ENCODE data around the gene RPS23. TPM values are rescaled to one million over a fixed set of nuclear protein-coding genes. Genes with fewer than 3 reads are reported as not detected.

The RPS23 gene
- total and polyA plus RNA-seq, 4 donors, result 1,189 to 3,271 (median 1,978) TPM

- H3K9me3 ChIP-seq (ENCODE audit: control insufficient read depth in 4 of 4, insufficient read depth in 3 of 4, low read length in 3 of 4), result no peaks in the 10 kb centered on the region
- 89 to 93% methylated on average over 2 of the region's 2 CpGs for WGBS, 2 donors
- H3K36me3 ChIP-seq (ENCODE audit: control insufficient read depth in 4 of 4, insufficient read depth in 4 of 4, low read length in 4 of 4), result no peaks in the 10 kb centered on the region
- no peak overlapping the region for H3K27ac ChIP-seq (ENCODE audit: low read depth in 1 of 2, low read length in 1 of 2)
- H3K4me3 ChIP-seq, result no peak overlapping the region
- ATAC-seq (ENCODE audit: insufficient read depth, low FRiP score) (no peak), DNase-seq (no peak)
- TF ChIP-seq CTCF (IDR thresholded peaks at IDR 0.05; ENCODE audit: control extremely low read depth, extremely low read depth), result no peak
- H3K4me1 ChIP-seq (ENCODE audit: control insufficient read depth in 5 of 5, insufficient read depth in 5 of 5, low read length in 5 of 5), result peaks cover 0 to 10% (median 0%) of the 10 kb centered on the region in 5 donors
- no peaks in the 10 kb centered on the region for H3K27me3 ChIP-seq (ENCODE audit: control insufficient read depth in 3 of 3, insufficient read depth in 3 of 3, low read length in 2 of 3)
- H3K9ac ChIP-seq (ENCODE audit: insufficient read depth in 1 of 2, low read length in 2 of 2), result no peak overlapping the region
Observed at GRCh38 chr5:82257247-82257646, 20.9 kb downstream of the RPS23 start.

GRCh38 chr5:82255844-82256243, 22.3 kb downstream of the RPS23 start:
- no peak for ATAC-seq (ENCODE audit: insufficient read depth, low FRiP score)
- no peaks in the 10 kb centered on the region for H3K9me3 ChIP-seq (ENCODE audit: control insufficient read depth in 4 of 4, insufficient read depth in 3 of 4, low read length in 3 of 4)
- peak in 1 of 3 donors; percentile 25 for DNase-seq
- 37 to 65% methylated on average over 1 of the region's 1 CpG for WGBS, 2 donors
- peaks cover 0 to 10% (median 0%) of the 10 kb centered on the region in 5 donors for H3K4me1 ChIP-seq (ENCODE audit: control insufficient read depth in 5 of 5, insufficient read depth in 5 of 5, low read length in 5 of 5)
- H3K36me3 ChIP-seq (ENCODE audit: control insufficient read depth in 4 of 4, insufficient read depth in 4 of 4, low read length in 4 of 4), result no peaks in the 10 kb centered on the region
- no peak overlapping the region for H3K9ac ChIP-seq (ENCODE audit: insufficient read depth in 1 of 2, low read length in 2 of 2)
- TF ChIP-seq CTCF (IDR thresholded peaks at IDR 0.05; ENCODE audit: control extremely low read depth, extremely low read depth), result no peak
- H3K4me3 ChIP-seq, result no peak overlapping the region
- H3K27ac ChIP-seq (ENCODE audit: low read depth in 1 of 2, low read length in 1 of 2), result no peak overlapping the region
- no peaks in the 10 kb centered on the region for H3K27me3 ChIP-seq (ENCODE audit: control insufficient read depth in 3 of 3, insufficient read depth in 3 of 3, low read length in 2 of 3)

GRCh38 chr5:82252744-82253143, 25.4 kb downstream of the RPS23 start:
- Histone ChIP-seq H3K4me1 (ENCODE audit: control insufficient read depth in 5 of 5, insufficient read depth in 5 of 5, low read length in 5 of 5) (peaks cover 0 to 10% (median 0%) of the 10 kb centered on the region in 5 donors), H3K4me3 (no peak overlapping the region), H3K9me3 (ENCODE audit: control insufficient read depth in 4 of 4, insufficient read depth in 3 of 4, low read length in 3 of 4) (peaks cover 0 to 3% (median under 1%) of the 10 kb centered on the region in 4 donors), H3K36me3 (ENCODE audit: control insufficient read depth in 4 of 4, insufficient read depth in 4 of 4, low read length in 4 of 4) (peaks cover 0 to 1% (median 0%) of the 10 kb centered on the region in 4 donors), H3K27me3 (ENCODE audit: control insufficient read depth in 3 of 3, insufficient read depth in 3 of 3, low read length in 2 of 3) (no peaks in the 10 kb centered on the region), H3K27ac (ENCODE audit: low read depth in 1 of 2, low read length in 1 of 2) (no peak overlapping the region), H3K9ac (ENCODE audit: insufficient read depth in 1 of 2, low read length in 2 of 2) (no peak overlapping the region)
- TF ChIP-seq CTCF (IDR thresholded peaks at IDR 0.05; ENCODE audit: control extremely low read depth, extremely low read depth), result no peak
- DNase-seq (no peak), ATAC-seq (ENCODE audit: insufficient read depth, low FRiP score) (no peak)

GRCh38 chr5:82246960-82247574, 31.1 kb downstream of the RPS23 start:
- H3K9ac ChIP-seq (ENCODE audit: insufficient read depth in 1 of 2, low read length in 2 of 2), result no peak overlapping the region
- no peak overlapping the region for H3K27ac ChIP-seq (ENCODE audit: low read depth in 1 of 2, low read length in 1 of 2)
- ATAC-seq (ENCODE audit: insufficient read depth, low FRiP score), result no peak
- no peak overlapping the region for H3K4me3 ChIP-seq
- DNase-seq, result no peak
- H3K27me3 ChIP-seq (ENCODE audit: control insufficient read depth in 3 of 3, insufficient read depth in 3 of 3, low read length in 2 of 3), result no peaks in the 10 kb centered on the region
- H3K4me1 ChIP-seq (ENCODE audit: control insufficient read depth in 5 of 5, insufficient read depth in 5 of 5, low read length in 5 of 5), result no peaks in the 10 kb centered on the region
- peaks cover 0 to 6% (median under 1%) of the 10 kb centered on the region in 4 donors for H3K9me3 ChIP-seq (ENCODE audit: control insufficient read depth in 4 of 4, insufficient read depth in 3 of 4, low read length in 3 of 4)
- WGBS, 2 donors, result 96 to 97% methylated on average over 1 of the region's 1 CpG
- TF ChIP-seq CTCF (IDR thresholded peaks at IDR 0.05; ENCODE audit: control extremely low read depth, extremely low read depth), result no peak
- H3K36me3 ChIP-seq (ENCODE audit: control insufficient read depth in 4 of 4, insufficient read depth in 4 of 4, low read length in 4 of 4), result peaks cover 0 to 1% (median 0%) of the 10 kb centered on the region in 4 donors
